ENCODE results near the gene HIGD2A. TPM values are rescaled to one million over a fixed set of nuclear protein-coding genes. Genes with fewer than 3 reads are reported as not detected.

HIGD2A gene
- total and polyA plus RNA-seq, 5 donors from 2014 or later: 98.9 to 278 (median 236) TPM

DNA sequence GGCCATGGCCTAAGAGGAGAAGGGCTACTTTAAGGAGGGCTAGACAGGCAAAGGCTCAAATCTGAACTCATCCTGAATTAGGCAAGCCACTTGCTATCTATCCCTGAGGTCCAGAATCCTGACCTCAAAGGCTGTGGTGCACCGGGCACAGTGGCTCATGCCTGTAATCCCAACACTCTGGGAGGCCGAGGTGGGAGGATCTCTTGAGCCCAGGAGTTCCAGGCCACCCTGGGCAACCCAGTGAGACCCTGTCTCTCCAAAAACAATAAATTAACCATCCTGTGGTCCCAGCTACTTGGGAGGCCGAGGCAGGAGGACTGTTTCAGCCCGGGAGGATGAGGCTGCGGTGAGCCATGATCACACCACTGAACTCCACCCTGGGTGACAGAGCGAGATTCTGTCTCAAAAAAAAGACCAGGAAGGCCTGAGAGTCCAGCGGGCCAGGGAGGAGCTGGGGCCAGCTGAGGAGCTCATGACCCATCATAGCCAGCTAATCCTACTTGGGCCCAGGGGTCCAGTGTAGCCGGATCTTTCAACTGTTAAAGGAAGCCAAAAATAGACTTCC lies 4.1 kb upstream of the HIGD2A start:
- H3K4me1 Mint-ChIP-seq: peaks cover 6 to 33% (median 21%) of the 10 kb centered on the region in 4 donors
- H3K27ac Mint-ChIP-seq: no peak overlapping the region
- no peaks in the 10 kb centered on the region for H3K27me3 Mint-ChIP-seq
- H3K9me3 Mint-ChIP-seq: no peaks in the 10 kb centered on the region
- DNase-seq (no peak), ATAC-seq (ENCODE audit: low read depth in 2 of 2) (no peak)
- no peaks in the 10 kb centered on the region for H3K9me3 ChIP-seq (ENCODE audit: control insufficient read depth in 2 of 2, low read length in 2 of 2)
- H3K4me3 Mint-ChIP-seq: no peak overlapping the region
- H3K4me3 ChIP-seq (ENCODE audit: low read depth, low read length): no peak overlapping the region
- H3K36me3 ChIP-seq (ENCODE audit: control insufficient read depth, insufficient read depth, low read length): peaks cover 53% of the 10 kb centered on the region
- H3K27ac ChIP-seq (ENCODE audit: insufficient read depth, low read length, poor library complexity, severe bottlenecking): no peak overlapping the region
- H3K27me3 ChIP-seq (ENCODE audit: control insufficient read depth, insufficient read depth, low read length): no peaks in the 10 kb centered on the region
- peaks cover 33% of the 10 kb centered on the region for H3K36me3 Mint-ChIP-seq
- peaks cover 24% of the 10 kb centered on the region for H3K4me1 ChIP-seq (ENCODE audit: control insufficient read depth, insufficient read depth, low read length, poor library complexity, severe bottlenecking)

DNA sequence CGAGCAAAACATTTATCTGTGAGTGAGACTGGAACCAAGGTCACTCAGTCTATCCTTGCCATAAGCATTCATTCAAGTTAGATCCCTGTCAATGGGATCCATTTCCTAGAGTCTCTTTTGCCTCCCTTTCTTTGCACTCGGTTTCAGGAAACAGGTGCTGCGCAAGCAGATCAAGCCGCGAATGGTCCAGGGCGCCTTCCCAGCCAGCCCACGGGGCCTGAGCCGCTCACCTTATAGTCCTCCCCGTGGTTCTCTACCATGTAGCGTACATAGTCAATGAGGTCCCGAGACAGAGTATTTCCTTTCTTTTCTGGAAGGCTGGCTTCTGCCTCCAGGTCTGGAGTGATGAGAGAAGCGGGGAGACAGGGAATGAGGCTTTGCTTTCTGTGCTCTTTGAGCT lies 3.6 kb upstream of the HIGD2A start:
- Histone ChIP-seq H3K36me3 (ENCODE audit: control insufficient read depth, insufficient read depth, low read length) (peaks cover 53% of the 10 kb centered on the region), H3K27me3 (ENCODE audit: control insufficient read depth, insufficient read depth, low read length) (no peaks in the 10 kb centered on the region), H3K4me3 (ENCODE audit: low read depth, low read length) (no peak overlapping the region), H3K4me1 (ENCODE audit: control insufficient read depth, insufficient read depth, low read length, poor library complexity, severe bottlenecking) (peaks cover 28% of the 10 kb centered on the region), H3K9me3 (ENCODE audit: control insufficient read depth in 2 of 2, low read length in 2 of 2) (no peaks in the 10 kb centered on the region), H3K27ac (ENCODE audit: insufficient read depth, low read length, poor library complexity, severe bottlenecking) (no peak overlapping the region)
- ATAC-seq (ENCODE audit: low read depth in 2 of 2) (no peak), DNase-seq (no peak)
- Mint-ChIP-seq H3K36me3 (peaks cover 27% of the 10 kb centered on the region), H3K9me3 (no peaks in the 10 kb centered on the region), H3K27ac (peak overlapping the region in 1 of 3 donors; percentile 49), H3K4me1 (peaks cover under 1 to 36% (median 25%) of the 10 kb centered on the region in 4 donors), H3K27me3 (no peaks in the 10 kb centered on the region), H3K4me3 (no peak overlapping the region)

DNA sequence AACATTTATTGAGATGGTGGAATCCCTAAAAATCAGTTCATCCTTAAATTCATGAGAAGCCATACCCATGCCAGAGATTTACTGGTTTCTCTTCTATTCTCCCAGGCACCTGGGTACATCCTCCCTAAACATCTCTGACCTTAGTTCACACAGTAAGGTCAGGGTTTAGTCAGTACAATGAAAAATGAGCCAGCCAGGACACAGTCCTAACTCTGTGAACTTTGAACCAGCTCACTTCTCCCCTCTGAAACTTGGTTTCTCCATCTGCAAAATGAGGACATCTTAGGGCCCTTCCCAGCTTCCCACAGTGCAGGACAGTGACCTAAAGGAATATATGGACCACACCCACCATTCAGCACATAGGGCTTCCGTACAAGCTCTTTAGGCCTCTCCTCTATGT lies 2.1 kb upstream of the HIGD2A start:
- Mint-ChIP-seq H3K4me1 (peaks cover 0 to 39% (median 25%) of the 10 kb centered on the region in 4 donors), H3K36me3 (peaks cover 30% of the 10 kb centered on the region), H3K27me3 (no peaks in the 10 kb centered on the region), H3K9me3 (no peaks in the 10 kb centered on the region), H3K4me3 (peak overlapping the region; percentile 39 to 99 (median 74)), H3K27ac (peak overlapping the region in 2 of 3 donors; percentile 65 to 97)
- no peak for DNase-seq
- Histone ChIP-seq H3K4me1 (ENCODE audit: control insufficient read depth, insufficient read depth, low read length, poor library complexity, severe bottlenecking) (peaks cover 29% of the 10 kb centered on the region), H3K27ac (ENCODE audit: insufficient read depth, low read length, poor library complexity, severe bottlenecking) (no peak overlapping the region), H3K36me3 (ENCODE audit: control insufficient read depth, insufficient read depth, low read length) (peaks cover 44% of the 10 kb centered on the region), H3K4me3 (ENCODE audit: low read depth, low read length) (no peak overlapping the region), H3K27me3 (ENCODE audit: control insufficient read depth, insufficient read depth, low read length) (no peaks in the 10 kb centered on the region), H3K9me3 (ENCODE audit: control insufficient read depth in 2 of 2, low read length in 2 of 2) (no peaks in the 10 kb centered on the region)
- ATAC-seq (ENCODE audit: low read depth in 2 of 2): no peak

DNA sequence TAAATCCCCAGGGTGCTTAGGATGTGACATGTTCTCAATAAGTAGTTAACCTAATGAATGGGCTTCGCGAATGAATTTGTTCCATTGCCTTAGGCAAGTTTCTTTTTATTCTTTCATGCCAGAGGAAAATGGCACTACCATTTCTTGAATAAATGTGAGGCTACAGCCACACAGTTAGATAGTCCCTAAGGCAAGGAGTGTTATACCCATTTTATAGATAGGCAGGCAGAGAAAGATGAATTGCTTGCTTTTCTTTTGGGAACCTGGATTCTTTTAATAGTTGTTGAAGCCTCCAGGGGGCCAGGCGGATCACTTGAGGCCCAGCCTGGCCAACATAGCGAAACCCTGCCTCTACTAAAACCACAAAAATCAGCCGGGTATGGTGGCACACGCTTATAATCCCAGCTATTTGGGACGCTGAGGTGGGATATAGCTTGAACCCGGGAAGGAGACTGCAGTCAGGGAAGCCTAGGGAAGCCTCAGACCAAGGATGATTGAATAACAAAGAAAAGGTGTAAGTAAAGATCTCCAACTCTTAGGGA lies 1.1 kb upstream of the HIGD2A start:
- Histone ChIP-seq H3K27ac (ENCODE audit: insufficient read depth, low read length, poor library complexity, severe bottlenecking) (no peak overlapping the region), H3K9me3 (ENCODE audit: control insufficient read depth in 2 of 2, low read length in 2 of 2) (no peaks in the 10 kb centered on the region), H3K27me3 (ENCODE audit: control insufficient read depth, insufficient read depth, low read length) (no peaks in the 10 kb centered on the region), H3K4me3 (ENCODE audit: low read depth, low read length) (peak overlapping the region; percentile 92), H3K36me3 (ENCODE audit: control insufficient read depth, insufficient read depth, low read length) (peaks cover 38% of the 10 kb centered on the region), H3K4me1 (ENCODE audit: control insufficient read depth, insufficient read depth, low read length, poor library complexity, severe bottlenecking) (peaks cover 29% of the 10 kb centered on the region)
- peak overlapping the region; percentile 74 to 100 (median 97) for H3K27ac Mint-ChIP-seq
- H3K36me3 Mint-ChIP-seq: peaks cover 29% of the 10 kb centered on the region
- no peak for ATAC-seq (ENCODE audit: low read depth in 2 of 2)
- peak overlapping the region; percentile 98 to 99 (median 99) for H3K4me3 Mint-ChIP-seq
- peaks cover 0 to 39% (median 25%) of the 10 kb centered on the region in 4 donors for H3K4me1 Mint-ChIP-seq
- no peaks in the 10 kb centered on the region for H3K27me3 Mint-ChIP-seq
- peak in 1 of 3 donors; percentile 22 for DNase-seq
- H3K9me3 Mint-ChIP-seq: no peaks in the 10 kb centered on the region

DNA sequence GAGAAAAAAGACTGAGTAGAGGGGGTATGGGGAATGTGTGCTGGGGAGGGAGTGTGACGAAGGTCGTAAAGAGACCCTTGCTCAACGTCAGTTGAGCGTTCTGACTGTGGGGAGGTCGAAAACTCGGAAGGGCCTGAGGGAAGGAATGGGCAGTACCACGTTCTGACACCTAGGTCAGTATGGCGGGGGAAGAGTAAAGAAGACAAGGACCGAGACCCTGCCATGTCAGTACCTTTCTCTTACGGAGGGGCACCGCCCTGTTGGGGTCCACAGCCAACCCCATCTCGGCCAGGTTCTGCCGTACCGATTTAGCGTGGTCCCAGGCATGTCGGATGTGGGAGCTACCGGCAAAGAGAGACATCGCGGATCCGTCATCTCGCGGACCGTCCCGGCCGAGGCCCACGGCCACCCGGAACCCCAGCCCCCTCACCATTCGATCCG lies 528 bp upstream of the HIGD2A start:
- peaks cover 39% of the 10 kb centered on the region for H3K36me3 ChIP-seq (ENCODE audit: control insufficient read depth, insufficient read depth, low read length)
- Mint-ChIP-seq H3K9me3 (no peaks in the 10 kb centered on the region), H3K36me3 (peaks cover 28% of the 10 kb centered on the region), H3K27ac (peak overlapping the region; percentile 97 to 100 (median 100)), H3K4me3 (peak overlapping the region; percentile 98 to 99 (median 99)), H3K4me1 (peaks cover 0 to 39% (median 25%) of the 10 kb centered on the region in 4 donors), H3K27me3 (no peaks in the 10 kb centered on the region)
- H3K27ac ChIP-seq (ENCODE audit: insufficient read depth, low read length, poor library complexity, severe bottlenecking): peak overlapping the region; percentile 97
- no peak for ATAC-seq (ENCODE audit: low read depth in 2 of 2)
- no peaks in the 10 kb centered on the region for H3K9me3 ChIP-seq (ENCODE audit: control insufficient read depth in 2 of 2, low read length in 2 of 2)
- peaks cover 29% of the 10 kb centered on the region for H3K4me1 ChIP-seq (ENCODE audit: control insufficient read depth, insufficient read depth, low read length, poor library complexity, severe bottlenecking)
- DNase-seq: no peak
- no peaks in the 10 kb centered on the region for H3K27me3 ChIP-seq (ENCODE audit: control insufficient read depth, insufficient read depth, low read length)
- peak overlapping the region; percentile 92 for H3K4me3 ChIP-seq (ENCODE audit: low read depth, low read length)

DNA sequence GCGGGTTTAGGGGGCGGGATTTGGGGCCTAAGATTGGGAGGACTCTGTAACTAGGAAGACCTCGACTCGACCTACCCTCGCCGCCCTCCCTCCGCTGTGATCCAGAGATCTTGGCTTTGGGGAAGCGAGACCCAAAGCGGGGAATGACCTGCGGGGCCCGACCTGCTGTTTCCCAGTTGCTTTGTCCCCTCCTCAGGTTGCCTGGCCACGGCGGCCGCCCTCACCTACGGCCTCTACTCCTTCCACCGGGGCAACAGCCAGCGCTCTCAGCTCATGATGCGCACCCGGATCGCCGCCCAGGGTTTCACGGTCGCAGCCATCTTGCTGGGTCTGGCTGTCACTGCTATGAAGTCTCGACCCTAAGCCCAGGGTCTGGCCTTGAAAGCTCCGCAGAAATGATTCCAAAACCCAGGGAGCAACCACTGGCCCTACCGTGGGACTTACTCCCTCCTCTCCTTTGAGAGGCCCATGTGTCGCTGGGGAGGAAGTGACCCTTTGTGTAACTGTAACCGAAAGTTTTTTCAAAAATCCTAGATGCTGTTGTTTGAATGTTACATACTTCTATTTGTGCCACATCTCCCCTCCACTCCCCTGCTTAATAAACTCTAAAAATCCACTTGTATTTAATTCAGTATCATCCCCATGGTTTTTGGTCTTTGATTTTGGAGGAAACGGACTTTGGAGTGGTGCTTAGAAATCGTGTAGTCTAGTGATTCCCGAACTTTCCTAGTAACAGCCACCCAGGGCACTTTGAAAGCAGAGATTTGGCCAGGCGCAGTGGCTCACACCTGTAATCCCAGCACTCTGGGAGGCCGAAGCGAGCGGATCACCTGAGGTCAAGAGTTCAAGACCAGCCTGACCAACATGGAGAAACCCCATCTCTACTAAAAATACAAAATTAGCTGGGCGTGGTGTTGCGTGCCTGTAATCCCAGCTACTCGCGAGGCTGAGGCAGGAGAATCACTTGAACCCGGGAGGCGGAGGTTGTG lies 878 bp downstream of the HIGD2A start:
- no peak for DNase-seq
- H3K4me1 ChIP-seq (ENCODE audit: control insufficient read depth, insufficient read depth, low read length, poor library complexity, severe bottlenecking): peaks cover 29% of the 10 kb centered on the region
- H3K9me3 ChIP-seq (ENCODE audit: control insufficient read depth in 2 of 2, low read length in 2 of 2): no peaks in the 10 kb centered on the region
- Mint-ChIP-seq H3K36me3 (peaks cover 21% of the 10 kb centered on the region), H3K9me3 (no peaks in the 10 kb centered on the region), H3K4me1 (peaks cover 0 to 39% (median 25%) of the 10 kb centered on the region in 4 donors), H3K27ac (peak overlapping the region; percentile 97 to 100 (median 100)), H3K27me3 (no peaks in the 10 kb centered on the region), H3K4me3 (peak overlapping the region; percentile 98 to 99 (median 99))
- H3K36me3 ChIP-seq (ENCODE audit: control insufficient read depth, insufficient read depth, low read length): peaks cover 33% of the 10 kb centered on the region
- ATAC-seq (ENCODE audit: low read depth in 2 of 2): peak; percentile 19 to 32
- H3K27me3 ChIP-seq (ENCODE audit: control insufficient read depth, insufficient read depth, low read length): no peaks in the 10 kb centered on the region
- H3K4me3 ChIP-seq (ENCODE audit: low read depth, low read length): peak overlapping the region; percentile 92
- peak overlapping the region; percentile 97 for H3K27ac ChIP-seq (ENCODE audit: insufficient read depth, low read length, poor library complexity, severe bottlenecking)

DNA sequence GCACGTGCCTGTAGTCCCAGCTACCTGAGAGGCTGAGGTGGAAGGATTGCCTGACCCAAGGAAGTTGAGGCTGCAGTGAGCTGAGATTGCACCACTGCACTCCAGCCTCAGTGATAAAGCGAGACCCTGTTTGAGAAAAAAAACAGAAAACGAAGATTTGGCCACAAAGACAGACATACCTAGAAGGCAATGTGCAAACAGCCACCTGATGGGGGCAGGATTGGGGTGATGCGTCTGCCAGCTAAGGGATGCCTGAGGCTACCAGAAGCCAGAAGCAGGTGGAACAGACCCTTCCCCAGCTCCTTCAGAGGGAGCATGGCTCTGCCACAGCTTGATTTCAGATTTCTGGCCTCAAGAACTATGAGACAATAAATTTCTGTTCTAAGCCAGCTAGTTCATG lies 2.9 kb downstream of the HIGD2A start:
- Mint-ChIP-seq H3K27me3 (no peaks in the 10 kb centered on the region), H3K4me1 (peaks cover 0 to 30% (median 20%) of the 10 kb centered on the region in 4 donors), H3K27ac (peak overlapping the region in 1 of 3 donors; percentile 34), H3K36me3 (peaks cover 18% of the 10 kb centered on the region), H3K4me3 (peak overlapping the region in 1 of 4 donors; percentile 39), H3K9me3 (no peaks in the 10 kb centered on the region)
- ATAC-seq (ENCODE audit: low read depth in 2 of 2): no peak
- Histone ChIP-seq H3K27me3 (ENCODE audit: control insufficient read depth, insufficient read depth, low read length) (no peaks in the 10 kb centered on the region), H3K27ac (ENCODE audit: insufficient read depth, low read length, poor library complexity, severe bottlenecking) (no peak overlapping the region), H3K4me3 (ENCODE audit: low read depth, low read length) (no peak overlapping the region), H3K36me3 (ENCODE audit: control insufficient read depth, insufficient read depth, low read length) (peaks cover 20% of the 10 kb centered on the region), H3K4me1 (ENCODE audit: control insufficient read depth, insufficient read depth, low read length, poor library complexity, severe bottlenecking) (peaks cover 27% of the 10 kb centered on the region), H3K9me3 (ENCODE audit: control insufficient read depth in 2 of 2, low read length in 2 of 2) (no peaks in the 10 kb centered on the region)
- DNase-seq: no peak

Data from CD4-positive, CD25-positive, alpha-beta regulatory T cell (primary cell).